Activated CD4-positive, CD25-positive, alpha-beta regulatory T cell (primary cell): ENCODE results near the gene KCNJ18.
"Not testable (repeated sequence)": the region's sequence is repeated elsewhere in the genome, so short reads cannot be mapped to it uniquely, and the experiment has no call there.

ENCODE experiments used
- DNase-seq, 4 experiments: peaks; one replicate each; lab custom pipeline; 2025; lab: John Stamatoyannopoulos, UW

Gene KCNJ18

GRCh38 chr17:21685061-21685795 is 7.1 kb upstream of the KCNJ18 start:
- not testable (repeated sequence) for DNase-seq

- no peak for DNase-seq
Observed at GRCh38 chr17:21686165-21687015, 5.9 kb upstream of the KCNJ18 start.

- no peak for DNase-seq
Observed at GRCh38 chr17:21687136-21687953, 5.0 kb upstream of the KCNJ18 start.

GRCh38 chr17:21688293-21688949 is 3.9 kb upstream of the KCNJ18 start:
- no peak for DNase-seq

- DNase-seq = no peak
Observed at GRCh38 chr17:21689604-21690003, 2.7 kb upstream of the KCNJ18 start.

- not testable (repeated sequence) for DNase-seq
Observed at GRCh38 chr17:21690811-21691210, 1.5 kb upstream of the KCNJ18 start.

GRCh38 chr17:21691481-21691880 is 842 bp upstream of the KCNJ18 start:
- DNase-seq = not testable (repeated sequence)

GRCh38 chr17:21692704-21693065 is 362 bp downstream of the KCNJ18 start:
- DNase-seq = not testable (repeated sequence)

GRCh38 chr17:21693391-21693796 is 1.1 kb downstream of the KCNJ18 start:
- DNase-seq = not testable (repeated sequence)

- not testable (repeated sequence) for DNase-seq
Observed at GRCh38 chr17:21693937-21694336, 1.6 kb downstream of the KCNJ18 start.

- not testable (repeated sequence) for DNase-seq
Observed at GRCh38 chr17:21696227-21696626, 3.9 kb downstream of the KCNJ18 start.

- DNase-seq = not testable (repeated sequence)
Observed at GRCh38 chr17:21696842-21697507, 4.7 kb downstream of the KCNJ18 start.

GRCh38 chr17:21697508-21697860 is 5.2 kb downstream of the KCNJ18 start:
- DNase-seq = not testable (repeated sequence)

GRCh38 chr17:21698437-21699075 is 6.2 kb downstream of the KCNJ18 start:
- not testable (repeated sequence) for DNase-seq

GRCh38 chr17:21699124-21699523 is 6.8 kb downstream of the KCNJ18 start:
- DNase-seq = not testable (repeated sequence)

GRCh38 chr17:21699573-21700236 is 7.4 kb downstream of the KCNJ18 start:
- not testable (repeated sequence) for DNase-seq

- DNase-seq = not testable (repeated sequence)
Observed at GRCh38 chr17:21701090-21701489, 8.8 kb downstream of the KCNJ18 start.

GRCh38 chr17:21702029-21702428 is 9.7 kb downstream of the KCNJ18 start:
- not testable (repeated sequence) for DNase-seq

GRCh38 chr17:21702521-21702920 is 10.2 kb downstream of the KCNJ18 start:
- not testable (repeated sequence) for DNase-seq
